GM12878 (cell line): ENCODE results near the gene CCDC70. TPM values are rescaled to one million over a fixed set of nuclear protein-coding genes. Genes with fewer than 3 reads are reported as not detected.

Experiments
- ATAC-seq: fragments of 200-7000 bp; cut with Tn5 transposase; 3 replicates; pipeline ENCODE4 v1.9.1; 2020; ENCODE audit warnings: mild to moderate bottlenecking, moderate library complexity
- BruUV-seq: library from RNA; stranded (reverse); fragments of 400-500 nt; replicated peaks from 2 replicates; lab custom pipeline; 2021; lab: Mats Ljungman, UMichigan
- CTCF ChIA-PET: fragments of 300-600 bp; sonication (Branson Sonifier 250); formaldehyde crosslinking; extraction: SDS; loops from one replicate; lab custom pipeline; 2021; ENCODE audit warnings: inconsistent platforms; lab: Yijun Ruan, JAX
- POLR2A ChIA-PET: fragments of 350-600 bp; formaldehyde crosslinking; extraction: SDS; loops from one replicate; lab custom pipeline; 2021; ENCODE audit warnings: inconsistent platforms; lab: Charles Lee
- RAD21 ChIA-PET: fragments of 300-600 bp; sonication (Branson Sonifier 250); formaldehyde crosslinking; loops from one replicate; lab custom pipeline; 2023; ENCODE audit warnings: antibody characterized with exemption; ENCODE audit not compliant: unreplicated experiment; lab: Charles Lee
- SMC1A ChIA-PET: fragments of 300-600 bp; sonication (Branson Sonifier 250); formaldehyde crosslinking; loops from one replicate; lab custom pipeline; 2023; ENCODE audit not compliant: unreplicated experiment, uncharacterized antibody; lab: Charles Lee
- DNase-seq: peaks from one replicate; pipeline ENCODE4 v3.0.0-alpha.2; 2011; ENCODE audit warnings: low read depth, low spot score
- FAIRE-seq: peaks from 3 replicates; lab custom pipeline; 2011; peaks lifted over from hg19 to GRCh38; lab: Jason Lieb, UNC
- H2AFZ ChIP-seq: 2 replicates; pipeline ENCODE4 v1.6.0; 2011; ENCODE audit warnings: low read depth, low read length, control low read depth; ENCODE audit not compliant: control insufficient read depth
- H3K27ac ChIP-seq: 2 replicates; pipeline ENCODE4 v1.5.1; 2011; ENCODE audit warnings: control low read depth; ENCODE audit not compliant: control insufficient read depth, insufficient read depth
- H3K27me3 ChIP-seq, 2 experiments: replicated peaks in 1 of 2; 2 replicates each; pipeline versions ENCODE4 v1.6.0 to v1.6.1; 2011; ENCODE audit warnings: low read length in 1 of 2; ENCODE audit not compliant: control insufficient read depth in 2 of 2, insufficient read depth in 2 of 2
- H3K36me3 ChIP-seq, 2 experiments: 2 replicates each; pipeline ENCODE4 v1.5.1; 2011; ENCODE audit warnings: low read length in 1 of 2; ENCODE audit not compliant: control insufficient read depth in 2 of 2, insufficient read depth in 2 of 2
- H3K4me1 ChIP-seq: 2 replicates; pipeline ENCODE4 v1.6.1; 2011; ENCODE audit warnings: mild to moderate bottlenecking, low read length, moderate library complexity, mixed read lengths; ENCODE audit not compliant: control insufficient read depth, insufficient read depth
- H3K4me2 ChIP-seq: 2 replicates; pipeline ENCODE4 v1.6.0; 2011; ENCODE audit warnings: control low read depth; ENCODE audit not compliant: control insufficient read depth, insufficient read depth
- H3K4me3 ChIP-seq: fragments of 200-600 bp; sonication (generic); 2 replicates; pipeline ENCODE4 v1.5.1; 2016
- H3K79me2 ChIP-seq: 2 replicates; pipeline ENCODE4 v1.6.0; 2011; ENCODE audit warnings: low read length; ENCODE audit not compliant: control insufficient read depth, insufficient read depth
- H3K9ac ChIP-seq: 2 replicates; pipeline ENCODE4 v1.8.0; 2011; ENCODE audit warnings: low read length, control low read depth, mixed read lengths; ENCODE audit not compliant: control insufficient read depth, insufficient read depth
- H3K9me3 ChIP-seq: replicated peaks from 3 replicates; pipeline ENCODE4 v1.5.1; 2011; ENCODE audit warnings: mild to moderate bottlenecking, low read length; ENCODE audit not compliant: control insufficient read depth, insufficient read depth
- H4K20me1 ChIP-seq: 2 replicates; pipeline ENCODE4 v1.6.0; 2011; ENCODE audit not compliant: control insufficient read depth, insufficient read depth
- BACH1 ChIP-seq: fragments of 450-650 bp; IDR thresholded peaks from 2 replicates; pipeline ENCODE4 v1.6.1; 2017; ENCODE audit warnings: mild to moderate bottlenecking, borderline replicate concordance
- BMI1 ChIP-seq: fragments of 450-650 bp; IDR thresholded peaks from 2 replicates; pipeline ENCODE4 v1.6.1; 2016; ENCODE audit warnings: mild to moderate bottlenecking, moderate library complexity, borderline replicate concordance
- EED ChIP-seq: sonication (generic); IDR thresholded peaks from 2 replicates; pipeline ENCODE4 v1.6.1; 2016; ENCODE audit warnings: antibody characterized with exemption, low read depth
- ETV6 ChIP-seq, 2 experiments: fragments of 450-650 bp in 1 of 2; IDR thresholded peaks in 1 of 2; conservative IDR thresholded peaks in 1 of 2; 2 replicates each; pipeline ENCODE4 v1.6.1; 2014; ENCODE audit warnings: antibody characterized with exemption in 1 of 2, borderline replicate concordance in 1 of 2, low read depth in 1 of 2, mild to moderate bottlenecking in 1 of 2, moderate library complexity in 1 of 2
- IRF4 ChIP-seq: IDR thresholded peaks from 2 replicates; pipeline ENCODE4 v1.6.1; 2011; ENCODE audit warnings: low read depth, low read length
- JUNB ChIP-seq: IDR thresholded peaks from 2 replicates; pipeline ENCODE4 v1.6.1; 2016; ENCODE audit warnings: antibody characterized with exemption, mild to moderate bottlenecking
- NBN ChIP-seq: fragments of 450-650 bp; IDR thresholded peaks from 2 replicates; pipeline ENCODE4 v1.6.1; 2016
- NFXL1 ChIP-seq: fragments of 450-650 bp; IDR thresholded peaks from 2 replicates; pipeline ENCODE4 v1.6.1; 2017; ENCODE audit warnings: antibody characterized with exemption, mild to moderate bottlenecking, borderline replicate concordance
- NFYA ChIP-seq: IDR thresholded peaks from 2 replicates; pipeline ENCODE4 v1.6.1; 2011; ENCODE audit warnings: low read depth, mild to moderate bottlenecking, low read length, improper control_type of control experiment, borderline replicate concordance
- PAX5 ChIP-seq: IDR thresholded peaks from 2 replicates; pipeline ENCODE4 v1.6.1; 2011; ENCODE audit warnings: low read depth, low read length, borderline replicate concordance
- RB1 ChIP-seq: fragments of 450-650 bp; formaldehyde crosslinking; IDR thresholded peaks from 2 replicates; pipeline ENCODE4 v1.6.1; 2017; ENCODE audit warnings: mild to moderate bottlenecking, borderline replicate concordance
- RUNX3 ChIP-seq: IDR thresholded peaks from 2 replicates; pipeline ENCODE4 v1.6.1; 2012; ENCODE audit warnings: low read length, inconsistent platforms
- TAF1 ChIP-seq: IDR thresholded peaks from 2 replicates; pipeline ENCODE4 v1.6.1; 2011; ENCODE audit warnings: mild to moderate bottlenecking, low read depth, low read length, borderline replicate concordance
- WGBS: methylation state at CpG from one replicate; pipeline ENCODE4 v1.1.6; 2016; ENCODE audit warnings: low lambda C conversion rate; ENCODE audit not compliant: insufficient replicate concordance, insufficient coverage; ENCODE audit errors: missing lambda C conversion rate; 5-methylcytosine and 5-hydroxymethylcytosine counted together
- in situ Hi-C: fragments of 300-500 bp; cut with MboI; formaldehyde crosslinking; loops from 9 replicates; pipeline ENCODE4 v1.14.3; 2018; ENCODE audit warnings: mixed read lengths
- intact Hi-C: fragments of 100-400 bp; cut with micrococcal nuclease; formaldehyde crosslinking; loops from one replicate; pipeline ENCODE4 v1.14.2; 2022; ENCODE audit not compliant: unreplicated experiment
- polyA plus RNA-seq, 11 experiments: library from polyadenylated mRNA; depleted of rRNA in 4 of 11; unstranded in 6 of 11; stranded (reverse) in 5 of 11; fragments of >200 nt; fragmentation: Nextera tagmentation in 4 of 11; fragmentation: Illumina TruSeq in 1 of 11; extraction: Ambion mirVana in 4 of 11; extraction: Trizol in 1 of 11; gene quantifications; 1 replicate in 1 of 11; 2 replicates in 10 of 11; pipeline versions ENCODE4 v1.2.1 to v1.2.3, GENCODE V29; 2011 to 2016; ENCODE audit warnings: inconsistent platforms in 2 of 11, missing spikeins in 2 of 11, low read depth in 1 of 11
- total RNA-seq, 4 experiments: library from RNA; depleted of rRNA in 3 of 4; stranded (reverse); fragments of >200 nt in 3 of 4; fragmentation: Illumina TruSeq in 1 of 4; extraction: Trizol in 1 of 4; gene quantifications; 2 replicates each; pipeline versions ENCODE4 v1.2.1 to v1.2.3, GENCODE V29; 2013 to 2021
- TF ChIP-seq, protein P1 (sequence below): fragments of 450-650 bp; IDR thresholded peaks from 2 replicates; pipeline ENCODE4 v1.6.1; 2017; ENCODE audit warnings: low read depth, mild to moderate bottlenecking, moderate library complexity
- TF ChIP-seq, protein P2 (sequence below): fragments of 450-650 bp; IDR thresholded peaks from 2 replicates; pipeline ENCODE4 v1.6.1; 2016; ENCODE audit warnings: mild to moderate bottlenecking
- TF ChIP-seq, protein P3 (sequence below): fragments of 450-650 bp; IDR thresholded peaks from 2 replicates; pipeline ENCODE4 v1.6.1; 2017; ENCODE audit warnings: mild to moderate bottlenecking, low read depth, inconsistent platforms; ENCODE audit not compliant: poor library complexity, severe bottlenecking

The CCDC70 gene
- total and polyA plus RNA-seq, 10 of the 15 experiments (the other 5 are each of a cell fraction or from before 2014, with no cell fraction given): not detected

DNA sequence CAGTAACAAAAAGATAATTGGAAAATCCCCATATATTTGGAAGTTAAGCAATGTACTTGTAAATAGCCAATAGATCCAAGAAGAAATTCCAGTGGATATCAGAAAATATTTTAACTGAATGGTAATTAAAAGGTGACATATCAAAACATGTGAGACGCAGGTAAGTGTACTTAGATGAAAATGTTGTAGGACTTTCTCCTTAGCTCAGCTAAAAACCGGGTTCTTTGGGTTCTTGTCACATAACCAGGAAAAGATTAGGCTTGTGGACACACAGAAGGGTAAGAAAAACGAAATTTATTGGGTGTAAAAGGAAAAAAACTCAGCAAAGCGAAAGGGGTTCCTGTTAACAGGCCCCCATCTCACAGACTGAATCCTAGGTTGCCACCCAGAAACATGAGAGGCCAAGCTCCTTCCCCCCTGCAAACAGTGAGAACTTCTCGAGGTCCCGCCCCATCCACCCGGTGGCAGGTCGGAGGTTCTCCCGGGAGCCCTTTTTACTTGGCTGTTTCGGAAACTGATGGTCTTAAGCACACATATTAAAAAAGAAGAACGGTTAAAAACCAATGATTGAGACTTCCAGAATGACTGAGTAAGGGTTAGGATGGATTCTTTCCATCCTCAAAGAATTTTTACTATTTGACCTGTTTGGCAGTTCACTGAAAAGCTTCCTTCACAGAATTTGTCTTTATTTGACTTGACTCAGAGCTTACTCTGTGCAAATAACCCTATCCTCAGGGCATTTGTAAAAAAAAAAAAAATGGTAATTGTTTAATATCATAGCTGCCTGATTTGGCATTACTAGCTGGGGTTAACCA, 3.1 kb upstream of the CCDC70 start:
- H3K79me2 ChIP-seq: no peaks in the 10 kb centered on the region
- no peak overlapping the region for H2AFZ ChIP-seq
- H3K4me2 ChIP-seq: no peak overlapping the region
- no peaks in the 10 kb centered on the region for H3K9me3 ChIP-seq
- peaks cover 0 to 2% of the 10 kb centered on the region in 2 experiments; a peak in 1 of 4 replicates for H3K27me3 ChIP-seq
- H3K36me3 ChIP-seq: no peaks in the 10 kb centered on the region
- H3K27ac ChIP-seq: no peak overlapping the region
- H3K4me1 ChIP-seq: no peaks in the 10 kb centered on the region
- H3K9ac ChIP-seq: no peak overlapping the region
- no TSS peak for BruUV-seq
- RAD21 ChIA-PET: no interaction called here
- SMC1A ChIA-PET: interaction anchor here (1.0 kb wide), 1 partner anchor 10 kb away, joined by 3 read pairs; no protein-coding TSS in a partner anchor
- DNase-seq (no peak), FAIRE-seq (no peak), ATAC-seq (no peak)
- WGBS: 32% methylated on average over 11 of the region's 11 CpGs
- no peaks in the 10 kb centered on the region for H4K20me1 ChIP-seq
- POLR2A ChIA-PET: interaction anchor here (0.6 kb wide), 1 partner anchor 119 kb away, joined by 3 read pairs; no protein-coding TSS in a partner anchor
- CTCF ChIA-PET: interaction anchor here (1.1 kb wide), 1 partner anchor 19 kb away, joined by 3 read pairs; no protein-coding TSS in a partner anchor
- in situ Hi-C loops: no loop called here
- no peak overlapping the region for H3K4me3 ChIP-seq
- TF ChIP-seq EED (no peak), TAF1 (no peak), PAX5 (no peak), ETV6 (conservative IDR thresholded peaks at IDR 0.05 in 1 of 2, IDR thresholded peaks at IDR 0.05 in 1 of 2; ENCODE audit: borderline replicate concordance in 1 of 2, low read depth in 1 of 2) (no peak), BMI1 (no peak), RB1 (no peak), RUNX3 (no peak), BACH1 (no peak), NFYA (no peak), JUNB (no peak), NBN (no peak), NFXL1 (no peak), IRF4 (no peak)
- TF ChIP-seq, protein P1, sequence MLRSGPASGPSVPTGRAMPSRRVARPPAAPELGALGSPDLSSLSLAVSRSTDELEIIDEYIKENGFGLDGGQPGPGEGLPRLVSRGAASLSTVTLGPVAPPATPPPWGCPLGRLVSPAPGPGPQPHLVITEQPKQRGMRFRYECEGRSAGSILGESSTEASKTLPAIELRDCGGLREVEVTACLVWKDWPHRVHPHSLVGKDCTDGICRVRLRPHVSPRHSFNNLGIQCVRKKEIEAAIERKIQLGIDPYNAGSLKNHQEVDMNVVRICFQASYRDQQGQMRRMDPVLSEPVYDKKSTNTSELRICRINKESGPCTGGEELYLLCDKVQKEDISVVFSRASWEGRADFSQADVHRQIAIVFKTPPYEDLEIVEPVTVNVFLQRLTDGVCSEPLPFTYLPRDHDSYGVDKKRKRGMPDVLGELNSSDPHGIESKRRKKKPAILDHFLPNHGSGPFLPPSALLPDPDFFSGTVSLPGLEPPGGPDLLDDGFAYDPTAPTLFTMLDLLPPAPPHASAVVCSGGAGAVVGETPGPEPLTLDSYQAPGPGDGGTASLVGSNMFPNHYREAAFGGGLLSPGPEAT: no peak
- TF ChIP-seq, protein P2, sequence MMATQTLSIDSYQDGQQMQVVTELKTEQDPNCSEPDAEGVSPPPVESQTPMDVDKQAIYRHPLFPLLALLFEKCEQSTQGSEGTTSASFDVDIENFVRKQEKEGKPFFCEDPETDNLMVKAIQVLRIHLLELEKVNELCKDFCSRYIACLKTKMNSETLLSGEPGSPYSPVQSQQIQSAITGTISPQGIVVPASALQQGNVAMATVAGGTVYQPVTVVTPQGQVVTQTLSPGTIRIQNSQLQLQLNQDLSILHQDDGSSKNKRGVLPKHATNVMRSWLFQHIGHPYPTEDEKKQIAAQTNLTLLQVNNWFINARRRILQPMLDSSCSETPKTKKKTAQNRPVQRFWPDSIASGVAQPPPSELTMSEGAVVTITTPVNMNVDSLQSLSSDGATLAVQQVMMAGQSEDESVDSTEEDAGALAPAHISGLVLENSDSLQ: no peak
- TF ChIP-seq, protein P3, sequence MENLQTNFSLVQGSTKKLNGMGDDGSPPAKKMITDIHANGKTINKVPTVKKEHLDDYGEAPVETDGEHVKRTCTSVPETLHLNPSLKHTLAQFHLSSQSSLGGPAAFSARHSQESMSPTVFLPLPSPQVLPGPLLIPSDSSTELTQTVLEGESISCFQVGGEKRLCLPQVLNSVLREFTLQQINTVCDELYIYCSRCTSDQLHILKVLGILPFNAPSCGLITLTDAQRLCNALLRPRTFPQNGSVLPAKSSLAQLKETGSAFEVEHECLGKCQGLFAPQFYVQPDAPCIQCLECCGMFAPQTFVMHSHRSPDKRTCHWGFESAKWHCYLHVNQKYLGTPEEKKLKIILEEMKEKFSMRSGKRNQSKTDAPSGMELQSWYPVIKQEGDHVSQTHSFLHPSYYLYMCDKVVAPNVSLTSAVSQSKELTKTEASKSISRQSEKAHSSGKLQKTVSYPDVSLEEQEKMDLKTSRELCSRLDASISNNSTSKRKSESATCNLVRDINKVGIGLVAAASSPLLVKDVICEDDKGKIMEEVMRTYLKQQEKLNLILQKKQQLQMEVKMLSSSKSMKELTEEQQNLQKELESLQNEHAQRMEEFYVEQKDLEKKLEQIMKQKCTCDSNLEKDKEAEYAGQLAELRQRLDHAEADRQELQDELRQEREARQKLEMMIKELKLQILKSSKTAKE: no peak
- intact Hi-C loops: no loop called here
